Measurements from ENCODE around the gene TFIP11. TPM values are rescaled to one million over a fixed set of nuclear protein-coding genes. Genes with fewer than 3 reads are reported as not detected.

TFIP11 gene
- total and polyA plus RNA-seq, 2 of the 8 experiments (the other 6 are each of a cell fraction or from before 2014, with no cell fraction given), result 18.1 to 28.3 TPM

GRCh38 chr22:26442086-26442756, 70.1 kb downstream of the TFIP11 start:
- Histone ChIP-seq H3K79me2 (ENCODE audit: control insufficient read depth in 1 of 2, insufficient read depth in 2 of 2, low read length in 2 of 2) (no peaks in the 10 kb centered on the region; a peak in 1 of 4 replicates), H3K9ac (replicated peaks in 1 of 4; ENCODE audit: extremely low read depth in 1 of 4, low read depth in 3 of 4, low read length in 3 of 4) (no peak overlapping the region), H3K23ac (ENCODE audit: insufficient read length) (no peak overlapping the region), H3K79me1 (ENCODE audit: low read depth, low read length) (peaks cover 4% of the 10 kb centered on the region), H4K20me1 (replicated peaks in 1 of 2; ENCODE audit: control insufficient read depth in 1 of 2, insufficient read depth in 2 of 2, low read length in 2 of 2) (peaks cover 3 to 5% of the 10 kb centered on the region in 2 experiments), H2BK20ac (ENCODE audit: low read length) (no peak overlapping the region), H3K18ac (ENCODE audit: extremely low read depth, low read length) (no peak overlapping the region), H4K8ac (ENCODE audit: extremely low read depth, insufficient read depth, low read length) (no peak overlapping the region), H3K27ac (ENCODE audit: low read depth, low read length) (no peak overlapping the region), H3K36me3 (ENCODE audit: control insufficient read depth in 2 of 4, insufficient read depth in 4 of 4, low read length in 3 of 4) (no peaks in the 10 kb centered on the region), H3K56ac (replicated peaks; ENCODE audit: insufficient read length, low read depth, low read length) (no peak overlapping the region), H3K23me2 (ENCODE audit: low read depth, low read length) (no peaks in the 10 kb centered on the region), H2AFZ (ENCODE audit: low read length) (no peak overlapping the region), H4K5ac (ENCODE audit: insufficient read length, low read depth, low read length) (no peak overlapping the region), H3K4ac (replicated peaks; ENCODE audit: insufficient read length, low read depth, low read length) (no peak overlapping the region), H2BK12ac (ENCODE audit: low read depth, low read length) (no peak overlapping the region), H3K4me1 (replicated peaks in 1 of 4; ENCODE audit: control insufficient read depth in 3 of 4, insufficient read depth in 4 of 4, low read length in 3 of 4) (no peaks in the 10 kb centered on the region), H2AK5ac (ENCODE audit: low read depth, low read length) (no peak overlapping the region), H2BK5ac (ENCODE audit: low read depth, low read length) (no peak overlapping the region), H2BK15ac (ENCODE audit: low read length) (no peak overlapping the region), H2BK120ac (replicated peaks; ENCODE audit: low read depth, low read length) (no peak overlapping the region), H3K4me2 (ENCODE audit: insufficient read depth in 1 of 2, low read depth in 2 of 2, low read length in 2 of 2) (no peak overlapping the region), H3K9me3 (ENCODE audit: insufficient read depth in 2 of 2, low read depth in 1 of 2, low read length in 1 of 2) (no peaks in the 10 kb centered on the region), H3K27me3 (replicated peaks in 1 of 4; ENCODE audit: control insufficient read depth in 3 of 4, extremely low read depth in 1 of 4, insufficient read depth in 3 of 4, low read length in 3 of 4) (no peaks in the 10 kb centered on the region), H3K4me3 (ENCODE audit: extremely low read depth in 1 of 4, insufficient read depth in 2 of 4, low read depth in 3 of 4, low read length in 4 of 4) (no peak overlapping the region), H4K91ac (replicated peaks; ENCODE audit: insufficient read length, low read length) (no peak overlapping the region), H3K14ac (ENCODE audit: insufficient read length) (no peak overlapping the region)
- WGBS, 2 experiments (ENCODE audit: extremely low coverage in 1 of 2, insufficient coverage in 1 of 2, insufficient read length in 1 of 2, insufficient replicate concordance in 2 of 2, low coverage in 1 of 2, low lambda C conversion rate in 2 of 2, missing lambda C conversion rate in 1 of 2), result 78% methylated on average over 4 of the region's 4 CpGs; no CpG with 5 or more reads in 1 of the 2 experiments
- FAIRE-seq, result peak; percentile 72
- DNase-seq (ENCODE audit: low read depth in 1 of 2, low spot score in 2 of 2), result no peak
- POLR2A ChIA-PET (ENCODE audit: partially characterized antibody), result no interaction called here
- TF ChIP-seq BACH1 (IDR thresholded peaks at IDR 0.05; ENCODE audit: low read length) (no peak), CTCF (IDR thresholded peaks at IDR 0.05; ENCODE audit: control extremely low read depth in 1 of 3, insufficient read depth in 1 of 3, low read depth in 1 of 3, low read length in 3 of 3) (0 out of 4 replicates have a peak, but pooled peaks of 1 of the 3 experiments have one; percentile 1)
- CTCF ChIA-PET (ENCODE audit: partially characterized antibody), result interaction anchor here (1.1 to 2.3 kb wide), 2 partner anchors 19 to 75 kb away, joined by 3 to 11 read pairs; no protein-coding TSS in a partner anchor
